ENCODE data around the gene ZNF236. TPM values are rescaled to one million over a fixed set of nuclear protein-coding genes. Genes with fewer than 3 reads are reported as not detected.

ZNF236 gene
- total RNA-seq, 1 donor from 2014 or later: 19.4 TPM

- DNase-seq (ENCODE audit: low spot score): no peak
- Mint-ChIP-seq H3K4me1 (ENCODE audit: unreplicated experiment) (no peaks in the 10 kb centered on the region), H3K27ac (ENCODE audit: unreplicated experiment) (no peak overlapping the region), H3K4me3 (ENCODE audit: unreplicated experiment) (no peak overlapping the region), H3K27me3 (ENCODE audit: unreplicated experiment) (peaks cover 5% of the 10 kb centered on the region), H3K36me3 (ENCODE audit: low read depth, unreplicated experiment) (no peaks in the 10 kb centered on the region), H3K9me3 (ENCODE audit: unreplicated experiment) (no peaks in the 10 kb centered on the region)
- TF ChIP-seq CTCF (IDR thresholded peaks at IDR 0.05; ENCODE audit: unreplicated experiment): no peak
Observed at GRCh38 chr18:77006305-77007175, 184.2 kb downstream of the ZNF236 start.

GRCh38 chr18:77007251-77007650, 184.9 kb downstream of the ZNF236 start:
- H3K4me3 Mint-ChIP-seq (ENCODE audit: unreplicated experiment): no peak overlapping the region
- H3K4me1 Mint-ChIP-seq (ENCODE audit: unreplicated experiment): no peaks in the 10 kb centered on the region
- H3K36me3 Mint-ChIP-seq (ENCODE audit: low read depth, unreplicated experiment): no peaks in the 10 kb centered on the region
- H3K27ac Mint-ChIP-seq (ENCODE audit: unreplicated experiment): no peak overlapping the region
- H3K9me3 Mint-ChIP-seq (ENCODE audit: unreplicated experiment): no peaks in the 10 kb centered on the region
- peaks cover 5% of the 10 kb centered on the region for H3K27me3 Mint-ChIP-seq (ENCODE audit: unreplicated experiment)
- DNase-seq (ENCODE audit: low spot score): no peak
- no peak for TF ChIP-seq CTCF (IDR thresholded peaks at IDR 0.05; ENCODE audit: unreplicated experiment)

GRCh38 chr18:77008006-77008405, 185.6 kb downstream of the ZNF236 start:
- Mint-ChIP-seq H3K4me3 (ENCODE audit: unreplicated experiment) (no peak overlapping the region), H3K27me3 (ENCODE audit: unreplicated experiment) (peaks cover 5% of the 10 kb centered on the region), H3K27ac (ENCODE audit: unreplicated experiment) (no peak overlapping the region), H3K9me3 (ENCODE audit: unreplicated experiment) (no peaks in the 10 kb centered on the region), H3K36me3 (ENCODE audit: low read depth, unreplicated experiment) (no peaks in the 10 kb centered on the region), H3K4me1 (ENCODE audit: unreplicated experiment) (no peaks in the 10 kb centered on the region)
- DNase-seq (ENCODE audit: low spot score): no peak
- no peak for TF ChIP-seq CTCF (IDR thresholded peaks at IDR 0.05; ENCODE audit: unreplicated experiment)

- no peak for DNase-seq (ENCODE audit: low spot score)
- Mint-ChIP-seq H3K9me3 (ENCODE audit: unreplicated experiment) (no peaks in the 10 kb centered on the region), H3K27ac (ENCODE audit: unreplicated experiment) (no peak overlapping the region), H3K4me3 (ENCODE audit: unreplicated experiment) (no peak overlapping the region), H3K36me3 (ENCODE audit: low read depth, unreplicated experiment) (no peaks in the 10 kb centered on the region), H3K4me1 (ENCODE audit: unreplicated experiment) (no peaks in the 10 kb centered on the region), H3K27me3 (ENCODE audit: unreplicated experiment) (peaks cover 5% of the 10 kb centered on the region)
- TF ChIP-seq CTCF (IDR thresholded peaks at IDR 0.05; ENCODE audit: unreplicated experiment): no peak
Observed at GRCh38 chr18:77008576-77009315, 186.4 kb downstream of the ZNF236 start.

GRCh38 chr18:77009675-77010074, 187.3 kb downstream of the ZNF236 start:
- Mint-ChIP-seq H3K27ac (ENCODE audit: unreplicated experiment) (no peak overlapping the region), H3K27me3 (ENCODE audit: unreplicated experiment) (peaks cover 2% of the 10 kb centered on the region), H3K36me3 (ENCODE audit: low read depth, unreplicated experiment) (no peaks in the 10 kb centered on the region), H3K4me3 (ENCODE audit: unreplicated experiment) (no peak overlapping the region), H3K4me1 (ENCODE audit: unreplicated experiment) (no peaks in the 10 kb centered on the region), H3K9me3 (ENCODE audit: unreplicated experiment) (no peaks in the 10 kb centered on the region)
- TF ChIP-seq CTCF (IDR thresholded peaks at IDR 0.05; ENCODE audit: unreplicated experiment): no peak
- no peak for DNase-seq (ENCODE audit: low spot score)

All from endothelial cell (in vitro differentiated cells).